ENCODE measurements around the gene SHROOM3. TPM values are rescaled to one million over a fixed set of nuclear protein-coding genes. Genes with fewer than 3 reads are reported as not detected.

The SHROOM3 gene
- total RNA-seq, 3 donors from 2014 or later, result 105 to 263 (median 158) TPM

DNA sequence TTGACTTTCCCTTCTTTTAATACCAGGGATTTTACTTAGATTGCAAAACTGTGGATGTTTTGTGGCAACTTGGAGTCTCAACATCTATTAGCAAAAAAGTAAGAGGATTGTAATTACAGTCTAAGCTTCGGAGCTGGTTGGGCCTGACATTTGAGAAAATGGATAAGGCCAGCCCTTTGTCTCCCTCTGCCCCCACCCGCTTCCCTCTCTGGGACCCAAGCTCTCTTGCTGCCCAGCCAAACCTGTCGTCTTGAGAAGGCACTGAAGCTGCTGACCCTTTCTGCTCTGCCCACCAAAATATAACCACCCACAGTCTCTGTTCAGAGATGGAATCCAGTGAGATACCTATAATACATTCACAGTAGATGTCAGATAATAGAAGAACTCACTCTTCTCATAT is 49.6 kb downstream of the SHROOM3 start:
- Histone ChIP-seq H3K4me3 (no peak overlapping the region), H3K36me3 (ENCODE audit: low read depth) (no peaks in the 10 kb centered on the region), H3K9me3 (no peaks in the 10 kb centered on the region), H3K4me1 (ENCODE audit: low read depth) (no peaks in the 10 kb centered on the region)
- DNase-seq, result no peak
- intact Hi-C loops (cut with DNase I, micrococcal nuclease), result no loop called here
- TF ChIP-seq CTCF (IDR thresholded peaks at IDR 0.05), result no peak
- no peak for ATAC-seq

DNA sequence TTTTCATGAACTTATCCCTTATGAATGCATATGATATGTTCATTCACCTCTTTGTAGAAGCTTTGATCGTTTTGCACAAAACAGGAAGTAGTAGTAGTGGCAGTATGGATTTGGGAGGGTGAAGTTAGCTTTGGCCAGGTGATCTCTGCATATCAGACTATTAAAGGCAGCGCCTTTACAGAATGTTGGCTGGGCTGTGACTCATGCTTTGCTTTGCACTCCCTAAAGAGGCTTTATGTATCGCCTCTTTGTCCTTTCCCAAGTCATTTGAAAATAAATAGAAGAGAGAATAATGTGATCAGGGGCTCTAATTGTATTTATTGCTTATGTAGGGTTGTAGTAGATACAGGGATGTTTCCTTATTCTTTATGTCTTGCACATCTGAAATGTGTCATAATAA is 50.4 kb downstream of the SHROOM3 start:
- ATAC-seq (peak; percentile 96), DNase-seq (no peak)
- H3K36me3 ChIP-seq (ENCODE audit: low read depth), result no peaks in the 10 kb centered on the region
- no peak overlapping the region for H3K4me3 ChIP-seq
- no peak for TF ChIP-seq CTCF (IDR thresholded peaks at IDR 0.05)
- H3K4me1 ChIP-seq (ENCODE audit: low read depth), result no peaks in the 10 kb centered on the region
- H3K9me3 ChIP-seq, result no peaks in the 10 kb centered on the region
- intact Hi-C loops (cut with DNase I, micrococcal nuclease), result no loop called here

DNA sequence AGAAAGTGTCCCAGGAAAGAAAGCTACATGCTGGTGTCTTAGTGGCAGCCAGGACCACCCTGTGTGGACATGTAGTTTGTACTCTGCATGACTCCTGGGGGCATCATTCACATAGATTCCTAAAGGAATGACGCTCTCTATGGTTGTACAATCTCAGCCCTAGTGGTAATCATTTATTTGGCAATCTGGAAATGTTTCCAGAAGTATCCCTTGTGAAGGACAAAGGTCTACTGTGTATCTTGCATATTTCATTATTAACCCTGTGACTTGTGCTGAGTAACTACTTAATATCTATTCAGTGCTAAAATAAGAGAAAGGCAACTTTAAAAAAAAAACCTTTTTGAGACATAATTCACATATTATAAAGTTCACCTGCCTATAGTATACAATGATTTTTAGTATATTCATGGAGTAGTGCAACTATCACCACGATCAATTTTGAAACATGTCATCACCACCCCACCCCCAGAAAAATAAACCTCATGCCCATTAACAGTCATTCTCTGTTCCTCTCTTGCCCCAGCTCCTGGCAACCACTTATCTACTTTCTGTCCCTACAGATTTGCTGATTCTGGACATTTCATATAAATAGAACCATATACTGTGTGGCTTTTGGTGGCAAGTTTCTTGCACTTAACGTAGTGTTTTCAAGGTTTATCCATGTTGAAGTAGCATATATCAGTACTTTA is 51.7 kb downstream of the SHROOM3 start:
- ATAC-seq (no peak), DNase-seq (no peak)
- no peaks in the 10 kb centered on the region for H3K4me1 ChIP-seq (ENCODE audit: low read depth)
- TF ChIP-seq CTCF (IDR thresholded peaks at IDR 0.05), result no peak
- intact Hi-C loops (cut with DNase I, micrococcal nuclease), result no loop called here
- no peak overlapping the region for H3K4me3 ChIP-seq
- H3K36me3 ChIP-seq (ENCODE audit: low read depth), result no peaks in the 10 kb centered on the region
- H3K9me3 ChIP-seq, result no peaks in the 10 kb centered on the region

GRCh38 chr4:76487621-76488020 is 52.6 kb downstream of the SHROOM3 start:
- no peak for TF ChIP-seq CTCF (IDR thresholded peaks at IDR 0.05)
- H3K4me3 ChIP-seq, result no peak overlapping the region

GRCh38 chr4:76488455-76488854 is 53.4 kb downstream of the SHROOM3 start:
- no peak overlapping the region for H3K4me3 ChIP-seq
- no peaks in the 10 kb centered on the region for H3K36me3 ChIP-seq (ENCODE audit: low read depth)
- H3K4me1 ChIP-seq (ENCODE audit: low read depth), result no peaks in the 10 kb centered on the region
- no peaks in the 10 kb centered on the region for H3K9me3 ChIP-seq
- DNase-seq, result no peak
- TF ChIP-seq CTCF (IDR thresholded peaks at IDR 0.05), result no peak
- ATAC-seq, result no peak
- intact Hi-C loops (cut with DNase I, micrococcal nuclease), result no loop called here

More at GRCh38 chr4:76487621-76488020, 52.6 kb downstream of the SHROOM3 start:
- Histone ChIP-seq H3K36me3 (ENCODE audit: low read depth) (no peaks in the 10 kb centered on the region), H3K4me1 (ENCODE audit: low read depth) (no peaks in the 10 kb centered on the region), H3K9me3 (no peaks in the 10 kb centered on the region)
- no peak for DNase-seq
- ATAC-seq, result no peak
- intact Hi-C loops (cut with DNase I, micrococcal nuclease), result no loop called here

Data from mucosa of descending colon (tissue), 3 donors.